Endodermal cell (in vitro differentiated cells): Measurements from ENCODE around the gene MYO1B. TPM values are rescaled to one million over a fixed set of nuclear protein-coding genes. Genes with fewer than 3 reads are reported as not detected.

Source experiments
- DNase-seq: peaks from one replicate; pipeline ENCODE4 v3.0.0-alpha.2; 2017
- H3K27ac ChIP-seq: 2 replicates; pipeline ENCODE4 v1.5.1; 2013; ENCODE audit warnings: mild to moderate bottlenecking, low read depth, low read length, moderate library complexity
- H3K27me3 ChIP-seq: 2 replicates; pipeline ENCODE4 v1.6.1; 2013; ENCODE audit warnings: mild to moderate bottlenecking, low read length, moderate library complexity; ENCODE audit not compliant: insufficient read depth, control insufficient read depth, poor library complexity, severe bottlenecking
- H3K36me3 ChIP-seq: 2 replicates; pipeline ENCODE4 v1.7.0; 2013; ENCODE audit warnings: mild to moderate bottlenecking, low read length, moderate library complexity; ENCODE audit not compliant: control insufficient read depth, insufficient read depth
- H3K4me1 ChIP-seq: one replicate; pipeline ENCODE4 v1.7.0; 2013; ENCODE audit warnings: low read length; ENCODE audit not compliant: control insufficient read depth, insufficient read depth
- H3K4me3 ChIP-seq: 2 replicates; pipeline ENCODE4 v1.5.1; 2013; ENCODE audit warnings: mild to moderate bottlenecking, low read length, moderate library complexity
- H3K9ac ChIP-seq: 2 replicates; pipeline ENCODE4 v1.6.1; 2013; ENCODE audit warnings: mild to moderate bottlenecking, low read length, moderate library complexity; ENCODE audit not compliant: poor library complexity, severe bottlenecking; ENCODE audit errors: extremely low read depth
- H3K9me3 ChIP-seq: 2 replicates; pipeline ENCODE4 v1.6.1; 2013; ENCODE audit warnings: mild to moderate bottlenecking, low read length, moderate library complexity; ENCODE audit not compliant: control insufficient read depth
- H3K27ac Mint-ChIP-seq: 2 replicates; pipeline ENCODE4 v1.8.0; 2020; ENCODE audit warnings: mixed read lengths
- H3K27me3 Mint-ChIP-seq: 2 replicates; pipeline ENCODE4 v1.8.0; 2021; ENCODE audit warnings: mild to moderate bottlenecking, mixed read lengths; ENCODE audit not compliant: insufficient read depth
- H3K36me3 Mint-ChIP-seq: 2 replicates; pipeline ENCODE4 v1.8.0; 2020; ENCODE audit warnings: low read depth, mixed read lengths
- H3K4me1 Mint-ChIP-seq: 2 replicates; pipeline ENCODE4 v1.8.0; 2020; ENCODE audit warnings: mixed read lengths
- H3K4me3 Mint-ChIP-seq: 2 replicates; pipeline ENCODE4 v1.8.0; 2020; ENCODE audit warnings: mild to moderate bottlenecking, moderate library complexity, mixed read lengths
- H3K9me3 Mint-ChIP-seq: 2 replicates; pipeline ENCODE4 v1.8.0; 2020; ENCODE audit warnings: mild to moderate bottlenecking, mixed read lengths
- CTCF ChIP-seq: fragments of 200-600 bp; sonication (generic); conservative IDR thresholded peaks from 2 replicates; pipeline ENCODE4 v1.5.0; 2021; ENCODE audit warnings: antibody characterized with exemption, mild to moderate bottlenecking
- WGBS, 2 experiments: methylation state at CpG; one replicate each; pipeline versions ENCODE4 v1.1.5 to v1.1.7; 2013; ENCODE audit warnings: missing lambda C conversion rate in 2 of 2, mixed read lengths in 1 of 2; ENCODE audit not compliant: insufficient coverage in 1 of 2, insufficient read length in 1 of 2; 5-methylcytosine and 5-hydroxymethylcytosine counted together
- total RNA-seq, 2 donors: library from RNA; stranded (reverse); fragmentation: NEBNext Ultra II Directional in 1 of 2; extraction: Animal tissue kit (Norgen Biotek cat#: 25700) in 1 of 2; gene quantifications; 2 replicates in 1 of 2; 3 replicates in 1 of 2; pipeline ENCODE4 v1.2.1, GENCODE V29; 2021

Gene MYO1B
- total RNA-seq, 2 donors from 2014 or later = 145 to 154 TPM

- Mint-ChIP-seq H3K4me1 (no peaks in the 10 kb centered on the region), H3K4me3 (no peak overlapping the region), H3K27ac (no peak overlapping the region), H3K27me3 (peaks cover 1% of the 10 kb centered on the region), H3K36me3 (peaks cover 6% of the 10 kb centered on the region), H3K9me3 (no peaks in the 10 kb centered on the region)
- 92 to 95% methylated on average over 3 to 4 of the region's 4 CpGs for WGBS, 2 experiments
- TF ChIP-seq CTCF = no peak
- no peaks in the 10 kb centered on the region for H3K9me3 ChIP-seq
- H3K27ac ChIP-seq = no peak overlapping the region
- no peak overlapping the region for H3K9ac ChIP-seq
- no peaks in the 10 kb centered on the region for H3K27me3 ChIP-seq
- H3K36me3 ChIP-seq = no peaks in the 10 kb centered on the region
- DNase-seq = no peak
- H3K4me1 ChIP-seq = no peaks in the 10 kb centered on the region
- H3K4me3 ChIP-seq = no peak overlapping the region
Observed at GRCh38 chr2:191241418-191241817, 3.8 kb upstream of the MYO1B start.

- no peak for TF ChIP-seq CTCF
- peaks cover 10% of the 10 kb centered on the region for H3K36me3 Mint-ChIP-seq
- H3K4me3 ChIP-seq = no peak overlapping the region
- H3K9ac ChIP-seq = no peak overlapping the region
- H3K27ac ChIP-seq = no peak overlapping the region
- H3K4me1 ChIP-seq = peaks cover 2% of the 10 kb centered on the region
- H3K9me3 Mint-ChIP-seq = no peaks in the 10 kb centered on the region
- WGBS, 2 experiments = 92% methylated on average over 1 of the region's 1 CpG; no CpG with 5 or more reads in 1 of the 2 experiments
- no peak overlapping the region for H3K4me3 Mint-ChIP-seq
- peaks cover 14% of the 10 kb centered on the region for H3K4me1 Mint-ChIP-seq
- H3K27me3 Mint-ChIP-seq = peaks cover 1% of the 10 kb centered on the region
- H3K27ac Mint-ChIP-seq = no peak overlapping the region
- H3K9me3 ChIP-seq = no peaks in the 10 kb centered on the region
- peaks cover 4% of the 10 kb centered on the region for H3K36me3 ChIP-seq
- no peak for DNase-seq
- no peaks in the 10 kb centered on the region for H3K27me3 ChIP-seq
Observed at GRCh38 chr2:191243154-191243553, 2.0 kb upstream of the MYO1B start.

- Mint-ChIP-seq H3K36me3 (peaks cover 10% of the 10 kb centered on the region), H3K27me3 (peaks cover 1% of the 10 kb centered on the region), H3K4me1 (peaks cover 26% of the 10 kb centered on the region), H3K27ac (no peak overlapping the region), H3K4me3 (peak overlapping the region; percentile 86), H3K9me3 (no peaks in the 10 kb centered on the region)
- H3K9me3 ChIP-seq = no peaks in the 10 kb centered on the region
- 100% methylated on average over 2 of the region's 2 CpGs; no CpG with 5 or more reads in 1 of the 2 experiments for WGBS, 2 experiments
- TF ChIP-seq CTCF = no peak
- H3K27me3 ChIP-seq = no peaks in the 10 kb centered on the region
- H3K36me3 ChIP-seq = peaks cover 14% of the 10 kb centered on the region
- DNase-seq = no peak
- no peak overlapping the region for H3K9ac ChIP-seq
- peaks cover 14% of the 10 kb centered on the region for H3K4me1 ChIP-seq
- H3K27ac ChIP-seq = no peak overlapping the region
- peak overlapping the region; percentile 97 for H3K4me3 ChIP-seq
Observed at GRCh38 chr2:191244350-191244749, 854 bp upstream of the MYO1B start.
